T-helper 1 cell treated with Interleukin-12 subunit alpha and Interleukin-12 subunit beta and Interleukin-4 antibody, amounts not matched to agents 30 ng/mL and 1 ng/mL, for 36 hours (primary cell): ENCODE results near the gene MUC3A. TPM values are rescaled to one million over a fixed set of nuclear protein-coding genes. Genes with fewer than 3 reads are reported as not detected.
"Not testable (repeated sequence)": the region's sequence is repeated elsewhere in the genome, so short reads cannot be mapped to it uniquely, and the experiment has no call there.

Experiments used
- intact Hi-C: fragments of 100-400 bp; cut with micrococcal nuclease; formaldehyde crosslinking; loops from one replicate; pipeline ENCODE4 v1.15.1; 2024
- total RNA-seq: library from RNA; stranded (reverse); gene quantifications from 2 replicates; pipeline ENCODE4 v1.2.3, GENCODE V29; 2022

MUC3A gene
- not detected in 2 replicates for total RNA-seq

GRCh38 chr7:100949227-100949932 is at the start of gene MUC3A:
MUC3A (plus strand) TSS chr7:100949534; CDS start chr7:100949625, 91 bp downstream.
- intact Hi-C loops, result no loop called here

- intact Hi-C loops, result no loop called here
These were observed 48.4 kb upstream of the MUC3A start for GRCh38 chr7:100900978-100901377.

GRCh38 chr7:100901921-100902332 is 47.4 kb upstream of the MUC3A start:
- intact Hi-C loops, result no loop called here

GRCh38 chr7:100902638-100903037 is 46.7 kb upstream of the MUC3A start:
- intact Hi-C loops, result no loop called here

- intact Hi-C loops, result no loop called here
These were observed 40.8 kb upstream of the MUC3A start for GRCh38 chr7:100908512-100908911.

- intact Hi-C loops, result not testable (repeated sequence)
These were observed 38.9 kb upstream of the MUC3A start for GRCh38 chr7:100910443-100910842.

- intact Hi-C loops, result no loop called here
These were observed 37.9 kb upstream of the MUC3A start for GRCh38 chr7:100911484-100911883.

- intact Hi-C loops, result no loop called here
These were observed 35.0 kb upstream of the MUC3A start for GRCh38 chr7:100914208-100914878.

- intact Hi-C loops, result no loop called here
These were observed 34.4 kb upstream of the MUC3A start for GRCh38 chr7:100914879-100915447.

GRCh38 chr7:100919335-100919734 is 30.0 kb upstream of the MUC3A start:
- intact Hi-C loops, result not testable (repeated sequence)

- intact Hi-C loops, result not testable (repeated sequence)
These were observed 29.4 kb upstream of the MUC3A start for GRCh38 chr7:100919779-100920437.

GRCh38 chr7:100921039-100921438 is 28.3 kb upstream of the MUC3A start:
- intact Hi-C loops, result no loop called here

GRCh38 chr7:100923616-100924015 is 25.7 kb upstream of the MUC3A start:
- intact Hi-C loops, result not testable (repeated sequence)

- intact Hi-C loops, result no loop called here
These were observed 19.5 kb upstream of the MUC3A start for GRCh38 chr7:100929808-100930174.

- intact Hi-C loops, result no loop called here
These were observed 15.6 kb upstream of the MUC3A start for GRCh38 chr7:100933734-100934133.

GRCh38 chr7:100935381-100935780 is 14.0 kb upstream of the MUC3A start:
- intact Hi-C loops, result not testable (repeated sequence)

GRCh38 chr7:100936167-100936566 is 13.2 kb upstream of the MUC3A start:
- intact Hi-C loops, result not testable (repeated sequence)

GRCh38 chr7:100942045-100942774 is 7.1 kb upstream of the MUC3A start:
- intact Hi-C loops, result no loop called here

GRCh38 chr7:100943693-100944092 is 5.6 kb upstream of the MUC3A start:
- intact Hi-C loops, result no loop called here

GRCh38 chr7:100944138-100944537 is 5.2 kb upstream of the MUC3A start:
- intact Hi-C loops, result no loop called here

GRCh38 chr7:100946111-100946510 is 3.2 kb upstream of the MUC3A start:
- intact Hi-C loops, result no loop called here
